H1 (cell line): ENCODE results near the gene PRIMA1. TPM values are rescaled to one million over a fixed set of nuclear protein-coding genes. Genes with fewer than 3 reads are reported as not detected.

Experiments used
- EZH2 ChIP-seq: fragments of 200-600 bp; sonication (generic); IDR thresholded peaks from 2 replicates; pipeline ENCODE4 v1.7.1; 2012; ENCODE audit warnings: low read depth, mild to moderate bottlenecking, moderate library complexity, low read length, inconsistent platforms; ENCODE audit not compliant: severe bottlenecking
- NRF1 ChIP-seq: IDR thresholded peaks from 2 replicates; pipeline ENCODE4 v1.6.1; 2011; ENCODE audit warnings: mild to moderate bottlenecking, low read depth, low read length, improper control_type of control experiment
- POLR2A ChIP-seq, 2 experiments: IDR thresholded peaks; 1 replicate in 1 of 2; 2 replicates in 1 of 2; pipeline ENCODE4 v1.6.1; 2011; ENCODE audit warnings: low read depth in 2 of 2, low read length in 2 of 2, mild to moderate bottlenecking in 2 of 2; ENCODE audit errors: control extremely low read depth in 1 of 2
- TAF1 ChIP-seq: IDR thresholded peaks from 2 replicates; pipeline ENCODE4 v1.6.1; 2011; ENCODE audit warnings: mild to moderate bottlenecking, low read depth, low read length
- TAF7 ChIP-seq: optimal IDR thresholded peaks from 2 replicates; pipeline ENCODE3; 2011; ENCODE audit warnings: low read depth, mild to moderate bottlenecking, inconsistent platforms, low read length, moderate library complexity, borderline replicate concordance
- polyA plus RNA-seq, 7 experiments: library from polyadenylated mRNA; depleted of rRNA in 3 of 7; stranded (reverse) in 5 of 7; unstranded in 2 of 7; fragments of >200 nt in 5 of 7; fragments of 200-250 nt in 2 of 7; gene quantifications; 1 replicate in 5 of 7; 2 replicates in 1 of 7; 4 replicates in 1 of 7; pipeline versions ENCODE4 v1.2.1 to v1.2.3, GENCODE V29; 2011 to 2013; ENCODE audit warnings: missing spikeins in 2 of 7, mixed read lengths in 2 of 7
- total RNA-seq: library from RNA; stranded (reverse); fragmentation: NEBNext Ultra II Directional; extraction: Animal tissue kit (Norgen Biotek cat#: 25700); gene quantifications from 2 replicates; pipeline ENCODE4 v1.2.1, GENCODE V29; 2021

The PRIMA1 gene
- total and polyA plus RNA-seq, 2 of the 8 experiments (the other 6 are each of a cell fraction or from before 2014, with no cell fraction given) = 2.8 to 4.5 TPM

DNA sequence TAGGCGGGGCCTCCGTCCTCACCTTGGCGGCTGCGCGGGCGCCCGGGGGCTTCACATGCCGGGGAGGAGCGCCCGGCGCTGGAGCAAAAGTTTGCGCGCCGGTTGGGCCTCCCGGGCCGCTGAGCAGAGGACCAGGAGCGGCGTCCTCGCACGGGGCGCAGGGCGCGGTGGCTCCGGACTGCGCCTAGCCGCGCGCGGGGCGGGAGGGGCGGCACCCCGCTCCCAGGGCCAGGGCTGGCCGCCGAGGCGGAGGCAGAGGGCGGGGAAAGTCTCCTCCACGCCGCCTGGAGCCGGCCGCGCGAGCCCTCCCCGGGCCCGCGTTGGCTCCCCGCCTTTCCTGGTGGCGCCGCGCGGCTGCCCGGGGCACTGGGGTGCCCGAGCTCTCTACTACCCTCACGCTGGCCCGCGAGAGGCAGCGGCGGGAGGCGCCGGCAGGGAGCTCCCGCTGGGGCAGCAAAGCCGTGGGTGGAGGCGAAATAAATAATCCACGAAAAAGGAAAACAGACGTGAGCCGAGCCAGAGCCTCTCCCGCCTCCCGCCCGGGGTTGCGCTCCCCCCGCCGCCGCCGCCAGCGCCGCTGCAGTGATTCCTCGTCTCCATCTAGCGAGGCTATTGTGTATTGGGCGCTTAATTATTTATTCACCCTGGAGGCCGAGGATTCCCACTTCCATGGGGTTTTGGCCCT lies 400 bp upstream of the PRIMA1 start (continued):
- TF ChIP-seq EZH2 (peak; percentile 0), TAF1 (peak; percentile 70), TAF7 (peak; percentile 42), NRF1 (0 out of 2 replicates have a peak, but pooled peaks have one; percentile 15), POLR2A (IDR thresholded peaks at IDR 0.05; ENCODE audit: control extremely low read depth in 1 of 2, low read depth in 2 of 2, low read length in 2 of 2) (peak in 1 of 2 experiments; percentile 66; a peak in 2 of 3 replicates)
